ENCODE measurements around the gene PROB1.

DNA sequence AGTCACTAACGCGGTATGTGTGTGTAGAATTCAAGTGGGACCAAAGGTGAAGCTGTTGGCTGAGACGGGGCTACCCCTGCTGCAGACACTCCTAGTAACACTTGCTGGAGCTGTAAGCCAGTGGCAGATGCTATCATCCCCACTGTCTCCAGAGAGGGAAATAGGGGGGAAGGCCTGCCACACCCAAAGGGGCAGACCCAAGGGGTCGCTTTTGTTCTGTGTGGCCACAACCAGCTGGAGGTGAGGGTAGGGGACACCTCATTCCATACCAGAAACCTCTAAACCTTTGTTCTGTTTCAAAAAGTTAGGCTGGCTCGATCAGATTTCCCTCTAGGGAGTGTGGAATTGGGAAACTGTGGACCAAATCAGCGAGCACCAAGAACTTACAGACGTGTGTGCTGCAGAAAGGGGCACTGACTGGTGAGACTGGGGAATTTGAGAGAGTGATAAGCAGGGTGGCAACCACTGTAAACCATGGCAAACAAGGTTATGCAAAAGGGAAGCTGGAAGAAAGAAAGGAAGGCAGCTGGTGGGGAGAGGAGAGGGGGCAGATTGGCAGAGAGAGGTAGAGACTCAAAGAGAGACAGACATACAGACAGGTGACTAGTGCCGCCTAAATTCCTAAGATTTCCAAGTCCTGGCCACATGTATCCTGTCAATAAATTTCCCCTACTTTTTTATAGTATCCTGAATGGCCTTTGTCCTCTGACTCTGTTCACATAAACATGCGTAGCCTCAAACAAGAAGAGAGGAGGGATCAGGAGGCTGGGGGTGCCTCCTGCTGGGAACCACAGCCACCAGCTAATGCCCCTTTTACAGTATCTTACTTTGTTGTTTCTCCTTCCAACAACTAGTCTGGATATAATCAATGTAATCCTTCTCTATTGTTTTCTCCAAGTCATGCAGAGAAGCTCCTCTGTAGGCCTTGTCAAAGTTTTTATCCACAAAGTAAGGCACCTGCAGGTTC is 24.6 kb upstream of the PROB1 start:
- TF ChIP-seq GATA2 (IDR thresholded peaks at IDR 0.05; ENCODE audit: low read depth, low read length): no peak
- TF ChIP-seq GATA3 (IDR thresholded peaks at IDR 0.05; ENCODE audit: low read depth, low read length): no peak

Measured in SH-SY5Y (cell line).